ENCODE results near the gene PLCB1.

GRCh38 chr20:8357703-8358102 is 225.6 kb downstream of the PLCB1 start:
- TF ChIP-seq CTCF (conservative IDR thresholded peaks at IDR 0.05; ENCODE audit: low read depth, low read length) (no peak), EZH2 (IDR thresholded peaks at IDR 0.05; ENCODE audit: borderline replicate concordance, low read depth, low read length, poor library complexity, severe bottlenecking) (no peak)
